NOMO-1 treated with DMSO at 0.1 percent for 48 hours (cell line): ENCODE data around the gene RGS3.
"Not testable (repeated sequence)": the region's sequence is repeated elsewhere in the genome, so short reads cannot be mapped to it uniquely, and the experiment has no call there.

Source experiments
- DNase-seq: peaks from one replicate; lab custom pipeline; 2025; ENCODE audit not compliant: unreplicated experiment; lab: John Stamatoyannopoulos, UW

Gene RGS3

GRCh38 chr9:113631137-113631765 lies 167.7 kb downstream of the RGS3 start:
- DNase-seq, result no peak

- no peak for DNase-seq
These were observed 168.5 kb downstream of the RGS3 start for GRCh38 chr9:113631871-113632665.

DNA sequence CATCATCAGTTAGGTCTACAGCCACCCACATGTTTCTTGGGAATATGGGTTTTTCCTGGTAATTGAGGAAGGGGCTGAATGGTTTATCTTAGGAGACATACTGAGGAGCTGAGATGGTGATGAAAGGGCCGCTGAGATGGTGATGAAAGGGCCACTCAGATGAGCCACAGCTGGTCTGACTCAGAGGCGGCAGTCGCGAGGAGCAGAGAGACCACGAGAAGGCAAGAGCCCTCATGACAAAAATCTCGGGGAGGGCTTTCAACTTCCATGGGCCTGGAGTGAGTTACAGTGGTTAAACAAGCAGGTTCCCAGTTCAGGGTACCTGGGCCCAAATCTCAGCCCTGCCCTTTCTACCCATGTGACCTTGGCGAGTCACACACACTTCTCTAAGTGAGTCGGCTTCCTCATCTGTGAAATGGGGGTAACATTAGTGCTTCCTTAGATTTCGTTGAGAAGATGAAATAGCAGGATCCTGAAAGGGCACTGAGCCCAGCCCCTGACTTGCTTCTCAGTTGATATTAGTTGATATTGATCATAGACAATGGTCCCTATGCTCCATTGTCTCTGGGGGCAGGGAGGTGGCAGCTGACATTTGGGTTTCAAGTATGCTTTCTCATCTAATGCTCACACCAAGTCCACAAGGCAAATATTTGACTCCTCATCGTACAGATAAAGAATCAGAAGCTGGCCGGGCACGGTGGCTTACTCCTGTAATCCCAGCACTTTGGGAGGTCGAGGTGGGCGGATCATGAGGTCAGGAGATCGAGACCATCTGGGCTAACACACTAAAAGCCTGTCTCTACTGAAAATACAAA lies 169.5 kb downstream of the RGS3 start:
- no peak for DNase-seq

GRCh38 chr9:113633782-113634595 lies 170.5 kb downstream of the RGS3 start:
- DNase-seq, result no peak

GRCh38 chr9:113634596-113635515 lies 171.3 kb downstream of the RGS3 start:
- no peak for DNase-seq

DNA sequence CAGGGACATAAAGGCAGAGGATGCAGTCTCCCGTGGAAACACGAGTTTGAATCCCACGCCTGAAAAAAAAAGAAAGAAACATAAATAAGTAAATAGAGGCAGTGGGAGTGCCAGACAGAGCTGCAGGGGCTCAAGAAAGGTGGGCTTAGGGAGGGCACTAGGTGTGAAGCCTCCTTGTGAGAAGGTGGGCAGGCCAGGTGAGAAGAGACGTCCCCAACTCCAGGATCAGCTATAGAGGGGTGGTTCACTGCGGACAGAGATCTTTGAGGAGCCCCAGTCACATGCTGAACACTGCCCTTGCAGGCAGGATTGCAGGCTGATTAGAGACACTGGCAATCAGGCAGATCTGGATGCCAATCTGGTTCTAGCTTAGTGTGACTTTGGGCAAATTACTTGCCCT lies 172.1 kb downstream of the RGS3 start:
- no peak for DNase-seq

DNA sequence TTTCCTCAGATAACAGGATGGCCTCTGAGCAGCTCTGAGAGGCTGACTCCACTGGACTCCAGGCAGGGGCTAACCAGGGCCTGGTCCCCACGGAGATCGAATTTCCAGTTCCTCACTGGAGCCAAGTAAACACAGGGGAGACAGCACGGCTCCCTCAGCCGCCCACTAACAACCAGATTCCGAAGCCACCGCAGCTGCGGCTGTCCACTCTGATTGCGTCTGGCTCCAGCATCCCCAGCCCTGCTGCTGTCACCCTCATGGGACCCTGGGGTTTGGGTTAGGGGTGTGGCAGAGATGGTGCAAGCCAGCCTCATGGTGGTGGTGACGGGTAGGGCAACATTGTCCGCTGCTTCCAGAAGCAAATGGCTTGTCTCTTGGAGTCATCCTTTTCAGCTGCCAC lies 172.6 kb downstream of the RGS3 start:
- no peak for DNase-seq

- no peak for DNase-seq
These were observed 173.2 kb downstream of the RGS3 start for GRCh38 chr9:113636693-113637092.

GRCh38 chr9:113638490-113638889 lies 175.0 kb downstream of the RGS3 start:
- no peak for DNase-seq

DNA sequence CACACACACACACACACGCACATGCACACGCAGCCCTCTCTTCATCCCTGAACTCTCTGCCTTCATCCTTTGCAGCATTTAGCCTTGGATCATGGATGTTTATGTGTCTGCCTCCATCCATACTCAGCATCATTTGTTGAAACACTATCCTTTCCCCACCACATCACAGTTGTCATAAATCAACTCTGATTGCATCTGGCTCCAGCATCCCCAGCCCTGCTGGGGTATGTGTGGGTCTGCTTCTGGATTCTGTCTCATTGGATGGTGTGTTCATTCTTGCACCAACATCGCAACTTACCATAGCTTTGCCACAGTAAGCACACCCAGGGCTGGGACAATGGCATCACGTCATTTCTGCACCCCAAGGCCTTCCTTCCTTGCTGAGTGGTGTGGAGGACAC lies 175.4 kb downstream of the RGS3 start:
- no peak for DNase-seq

GRCh38 chr9:113639411-113639970 lies 176.0 kb downstream of the RGS3 start:
- DNase-seq, result not testable (repeated sequence)

- no peak for DNase-seq
These were observed 176.9 kb downstream of the RGS3 start for GRCh38 chr9:113640418-113640817.

GRCh38 chr9:113641100-113641885 lies 177.8 kb downstream of the RGS3 start:
- DNase-seq, result no peak

GRCh38 chr9:113644321-113644720 lies 180.8 kb downstream of the RGS3 start:
- DNase-seq, result no peak

DNA sequence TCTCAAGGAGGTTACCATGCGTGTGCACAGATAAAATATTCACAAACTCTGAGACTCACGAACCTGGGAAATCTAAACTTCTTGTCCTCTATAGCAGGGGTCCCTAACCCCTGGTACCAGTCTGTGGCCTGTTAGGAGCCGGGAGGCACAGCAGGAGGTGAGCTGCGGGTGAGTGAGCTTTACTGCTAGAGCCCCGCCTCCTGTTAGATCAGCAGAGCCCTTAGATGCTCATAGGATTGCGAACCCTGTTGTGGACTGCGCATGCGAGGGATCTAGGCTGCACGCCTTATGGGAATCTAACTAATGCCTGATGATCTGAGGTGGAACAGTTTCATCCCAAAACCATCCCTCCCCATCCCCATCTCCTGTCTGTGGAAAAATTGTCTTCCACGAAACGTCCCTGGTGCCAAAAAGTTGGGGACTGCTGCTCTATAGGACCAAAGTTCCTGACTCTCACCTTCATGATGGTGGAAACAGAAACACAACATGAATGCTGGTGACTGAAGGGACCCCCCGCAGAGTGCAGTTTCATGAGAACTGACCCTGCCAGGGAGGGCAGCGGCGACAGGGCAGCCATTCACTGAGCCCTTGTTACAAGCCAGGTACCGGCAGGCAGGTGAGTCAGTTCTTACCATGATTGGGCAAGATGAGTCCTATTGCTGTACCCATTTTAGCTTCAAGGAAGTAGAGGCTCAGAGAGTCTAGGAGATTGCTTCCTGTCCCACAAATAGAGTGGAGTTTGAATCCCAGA lies 181.9 kb downstream of the RGS3 start:
- DNase-seq, result no peak

- no peak for DNase-seq
These were observed 182.4 kb downstream of the RGS3 start for GRCh38 chr9:113645978-113646253.

GRCh38 chr9:113646491-113646890 lies 183.0 kb downstream of the RGS3 start:
- no peak for DNase-seq
